ENCODE measurements around the gene KNL1.

- TF ChIP-seq POLR2AphosphoS5 (IDR thresholded peaks at IDR 0.05), result no peak
- no peak for TF ChIP-seq CTCF (IDR thresholded peaks at IDR 0.05)
These were observed 43.2 kb downstream of the KNL1 start for GRCh38 chr15:40637221-40637745.
